HG02642 (cell line): ENCODE measurements around the gene PML.

Source experiments
- ATAC-seq: cut with Tn5 transposase; IDR thresholded peaks from one replicate; pipeline ENCODE4 v1.9.1; 2021; ENCODE audit warnings: mild to moderate bottlenecking; ENCODE audit not compliant: unreplicated experiment, poor library complexity

PML gene

GRCh38 chr15:73994413-73994883, at the start of gene PML:
TSS of gene PML (plus strand) at chr15:73994716. CDS start at chr15:73994813, 97 bp downstream.
- peak; percentile 65 for ATAC-seq

- ATAC-seq = no peak
Observed at GRCh38 chr15:73945130-73945508, 49.4 kb upstream of the PML start.

GRCh38 chr15:73946046-73946721, 48.3 kb upstream of the PML start:
- ATAC-seq = no peak

GRCh38 chr15:73946795-73947370, 47.6 kb upstream of the PML start:
- no peak for ATAC-seq

- no peak for ATAC-seq
Observed at GRCh38 chr15:73947651-73948050, 46.9 kb upstream of the PML start.

GRCh38 chr15:73948396-73948795, 46.1 kb upstream of the PML start:
- ATAC-seq = no peak

GRCh38 chr15:73948982-73949381, 45.5 kb upstream of the PML start:
- ATAC-seq = no peak

GRCh38 chr15:73949496-73949895, 45.0 kb upstream of the PML start:
- ATAC-seq = no peak

- no peak for ATAC-seq
Observed at GRCh38 chr15:73950479-73950830, 44.1 kb upstream of the PML start.

- ATAC-seq = no peak
Observed at GRCh38 chr15:73950831-73951561, 43.5 kb upstream of the PML start.

- ATAC-seq = no peak
Observed at GRCh38 chr15:73951601-73952000, 42.9 kb upstream of the PML start.

GRCh38 chr15:73952171-73952912, 42.2 kb upstream of the PML start:
- ATAC-seq = no peak

GRCh38 chr15:73952913-73953750, 41.4 kb upstream of the PML start:
- no peak for ATAC-seq

- ATAC-seq = no peak
Observed at GRCh38 chr15:73954188-73955145, 40.0 kb upstream of the PML start.

GRCh38 chr15:73955326-73955725, 39.2 kb upstream of the PML start:
- ATAC-seq = no peak

- no peak for ATAC-seq
Observed at GRCh38 chr15:73955861-73956742, 38.4 kb upstream of the PML start.

GRCh38 chr15:73956743-73957135, 37.8 kb upstream of the PML start:
- no peak for ATAC-seq

GRCh38 chr15:73957276-73957675, 37.2 kb upstream of the PML start:
- ATAC-seq = no peak
